Loucy (cell line): ENCODE data around the gene RNF113B.

Source experiments
- H2AFZ ChIP-seq: fragments of 200-600 bp; sonication (generic); 2 replicates; pipeline ENCODE4 v1.6.0; 2016; ENCODE audit warnings: antibody characterized with exemption, mild to moderate bottlenecking, low read length, moderate library complexity
- H3F3A ChIP-seq: fragments of 200-600 bp; 2 replicates; pipeline ENCODE4 v1.6.0; 2016; ENCODE audit warnings: antibody characterized with exemption, low read depth, mild to moderate bottlenecking
- H3K27me3 ChIP-seq: fragments of 200-600 bp; sonication (generic); 2 replicates; pipeline ENCODE4 v1.6.1; 2014; ENCODE audit warnings: low read length, mild to moderate bottlenecking; ENCODE audit not compliant: insufficient read depth, poor library complexity, severe bottlenecking
- H3K36me3 ChIP-seq: fragments of 200-600 bp; sonication (generic); 2 replicates; pipeline ENCODE4 v1.6.1; 2016; ENCODE audit warnings: low read length; ENCODE audit not compliant: insufficient read depth
- H3K4me1 ChIP-seq: fragments of 200-600 bp; sonication (generic); 2 replicates; pipeline ENCODE4 v1.5.1; 2014; ENCODE audit warnings: low read length, mild to moderate bottlenecking; ENCODE audit not compliant: insufficient read depth, poor library complexity, severe bottlenecking
- H3K4me2 ChIP-seq: fragments of 200-600 bp; sonication (generic); 2 replicates; pipeline ENCODE4 v1.6.0; 2014; ENCODE audit warnings: antibody characterized with exemption, low read length, low read depth, mild to moderate bottlenecking; ENCODE audit not compliant: poor library complexity, severe bottlenecking
- H3K4me3 ChIP-seq: fragments of 200-600 bp; sonication (generic); 2 replicates; pipeline ENCODE4 v1.5.1; 2014; ENCODE audit warnings: low read length, mild to moderate bottlenecking, mixed read lengths; ENCODE audit not compliant: poor library complexity, severe bottlenecking
- H3K79me2 ChIP-seq: fragments of 200-600 bp; sonication (generic); 2 replicates; pipeline ENCODE4 v1.6.1; 2014; ENCODE audit warnings: low read length; ENCODE audit not compliant: insufficient read depth
- H3K9ac ChIP-seq: fragments of 200-600 bp; sonication (generic); 2 replicates; pipeline ENCODE4 v1.6.0; 2014; ENCODE audit warnings: mild to moderate bottlenecking, low read depth, low read length, moderate library complexity; ENCODE audit not compliant: poor library complexity, severe bottlenecking
- H3K9me2 ChIP-seq: fragments of 200-600 bp; sonication (generic); replicated peaks from 2 replicates; pipeline ENCODE4 v1.6.1; 2016; ENCODE audit warnings: low read depth, low read length, mixed read lengths
- H3K9me3 ChIP-seq: fragments of 200-600 bp; sonication (generic); 2 replicates; pipeline ENCODE4 v1.6.1; 2014; ENCODE audit warnings: mild to moderate bottlenecking, antibody characterized with exemption, low read length, low read depth; ENCODE audit not compliant: insufficient read depth
- H4K20me1 ChIP-seq: fragments of 200-600 bp; sonication (generic); 2 replicates; pipeline ENCODE4 v1.6.0; 2014; ENCODE audit warnings: antibody characterized with exemption, low read length, mild to moderate bottlenecking; ENCODE audit not compliant: insufficient read depth, poor library complexity, severe bottlenecking
- EZH2phosphoT487 ChIP-seq: fragments of 200-600 bp; IDR thresholded peaks from 2 replicates; pipeline ENCODE4 v1.6.1; 2018; ENCODE audit warnings: antibody characterized with exemption, mild to moderate bottlenecking, moderate library complexity, borderline replicate concordance
- TF ChIP-seq, protein P1 (sequence below): fragments of 200-600 bp; sonication (generic); conservative IDR thresholded peaks from 2 replicates; pipeline ENCODE4 v1.5.1; 2014; ENCODE audit warnings: mild to moderate bottlenecking, antibody characterized with exemption, low read length

The RNF113B gene

DNA sequence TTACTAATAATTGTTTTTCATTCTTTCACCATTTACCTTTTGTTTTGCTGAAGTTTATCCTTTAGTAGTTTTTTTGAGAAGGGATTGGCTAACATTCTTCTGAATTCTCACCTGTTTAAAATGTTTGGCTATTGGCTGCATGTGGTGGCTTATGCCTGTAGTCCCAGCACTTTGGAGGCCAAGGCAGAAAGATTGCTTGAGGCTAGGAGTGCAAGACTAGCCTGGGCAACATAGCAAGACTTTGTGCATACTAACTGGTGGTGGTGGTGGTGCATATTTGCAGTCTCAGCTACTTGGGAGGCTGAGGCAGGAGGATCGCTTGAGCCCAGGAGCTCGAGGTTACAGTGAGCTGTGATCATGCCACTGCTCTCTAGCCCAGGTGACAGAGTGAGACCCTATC is 27.5 kb upstream of the RNF113B start:
- Histone ChIP-seq H3K9me3 (peaks cover 2% of the 10 kb centered on the region; the same call in 1 of the 2 replicates), H3F3A (no peaks in the 10 kb centered on the region), H3K9ac (no peak overlapping the region), H3K4me1 (no peaks in the 10 kb centered on the region), H3K4me3 (no peak overlapping the region), H3K4me2 (no peak overlapping the region), H3K9me2 (no peaks in the 10 kb centered on the region), H2AFZ (no peak overlapping the region), H3K36me3 (no peaks in the 10 kb centered on the region), H4K20me1 (no peaks in the 10 kb centered on the region), H3K79me2 (no peaks in the 10 kb centered on the region), H3K27me3 (no peaks in the 10 kb centered on the region)
- no peak for TF ChIP-seq EZH2phosphoT487
- TF ChIP-seq, protein P1, sequence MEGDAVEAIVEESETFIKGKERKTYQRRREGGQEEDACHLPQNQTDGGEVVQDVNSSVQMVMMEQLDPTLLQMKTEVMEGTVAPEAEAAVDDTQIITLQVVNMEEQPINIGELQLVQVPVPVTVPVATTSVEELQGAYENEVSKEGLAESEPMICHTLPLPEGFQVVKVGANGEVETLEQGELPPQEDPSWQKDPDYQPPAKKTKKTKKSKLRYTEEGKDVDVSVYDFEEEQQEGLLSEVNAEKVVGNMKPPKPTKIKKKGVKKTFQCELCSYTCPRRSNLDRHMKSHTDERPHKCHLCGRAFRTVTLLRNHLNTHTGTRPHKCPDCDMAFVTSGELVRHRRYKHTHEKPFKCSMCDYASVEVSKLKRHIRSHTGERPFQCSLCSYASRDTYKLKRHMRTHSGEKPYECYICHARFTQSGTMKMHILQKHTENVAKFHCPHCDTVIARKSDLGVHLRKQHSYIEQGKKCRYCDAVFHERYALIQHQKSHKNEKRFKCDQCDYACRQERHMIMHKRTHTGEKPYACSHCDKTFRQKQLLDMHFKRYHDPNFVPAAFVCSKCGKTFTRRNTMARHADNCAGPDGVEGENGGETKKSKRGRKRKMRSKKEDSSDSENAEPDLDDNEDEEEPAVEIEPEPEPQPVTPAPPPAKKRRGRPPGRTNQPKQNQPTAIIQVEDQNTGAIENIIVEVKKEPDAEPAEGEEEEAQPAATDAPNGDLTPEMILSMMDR: no peak

DNA sequence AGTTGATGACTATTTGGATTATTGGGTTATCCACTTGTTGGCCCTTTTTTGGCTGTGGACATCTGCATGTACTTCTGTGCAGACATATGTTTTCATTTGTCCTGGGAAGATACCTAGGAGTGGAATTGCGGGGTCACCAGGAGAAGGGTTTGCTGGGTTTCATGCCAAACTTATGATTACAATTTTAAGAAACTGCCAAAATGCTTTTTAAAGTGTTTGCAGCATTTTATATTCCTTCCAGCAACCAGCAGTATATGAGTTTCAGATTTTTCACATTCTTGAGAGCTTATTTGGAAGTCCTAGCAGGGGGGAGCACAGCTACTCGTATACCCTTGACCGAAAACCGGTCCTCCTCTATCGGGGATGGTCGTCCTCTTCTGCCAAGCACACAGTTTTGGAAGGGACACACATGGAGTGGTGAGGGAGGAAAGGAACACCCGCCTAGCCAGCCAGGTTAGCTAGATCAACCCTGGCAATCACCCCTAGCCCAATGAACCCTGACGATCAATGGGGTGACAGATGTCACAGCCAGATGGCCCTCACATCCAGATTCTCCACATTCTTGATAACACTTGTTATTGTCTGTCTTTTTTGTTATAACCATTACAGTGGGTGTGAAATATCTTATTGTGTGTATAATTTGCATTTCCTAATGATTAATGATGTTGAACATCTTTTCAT is 26.7 kb upstream of the RNF113B start:
- no peaks in the 10 kb centered on the region for H3K36me3 ChIP-seq
- no peak overlapping the region for H2AFZ ChIP-seq
- H3K9me2 ChIP-seq: no peaks in the 10 kb centered on the region
- no peaks in the 10 kb centered on the region for H4K20me1 ChIP-seq
- no peaks in the 10 kb centered on the region for H3K27me3 ChIP-seq
- H3K9ac ChIP-seq: no peak overlapping the region
- TF ChIP-seq, protein P1: no peak
- no peak for TF ChIP-seq EZH2phosphoT487
- H3K79me2 ChIP-seq: no peaks in the 10 kb centered on the region
- H3F3A ChIP-seq: no peaks in the 10 kb centered on the region
- H3K9me3 ChIP-seq: peaks cover 6% of the 10 kb centered on the region; the same call in 1 of the 2 replicates
- no peaks in the 10 kb centered on the region for H3K4me1 ChIP-seq
- H3K4me2 ChIP-seq: no peak overlapping the region
- no peak overlapping the region for H3K4me3 ChIP-seq

DNA sequence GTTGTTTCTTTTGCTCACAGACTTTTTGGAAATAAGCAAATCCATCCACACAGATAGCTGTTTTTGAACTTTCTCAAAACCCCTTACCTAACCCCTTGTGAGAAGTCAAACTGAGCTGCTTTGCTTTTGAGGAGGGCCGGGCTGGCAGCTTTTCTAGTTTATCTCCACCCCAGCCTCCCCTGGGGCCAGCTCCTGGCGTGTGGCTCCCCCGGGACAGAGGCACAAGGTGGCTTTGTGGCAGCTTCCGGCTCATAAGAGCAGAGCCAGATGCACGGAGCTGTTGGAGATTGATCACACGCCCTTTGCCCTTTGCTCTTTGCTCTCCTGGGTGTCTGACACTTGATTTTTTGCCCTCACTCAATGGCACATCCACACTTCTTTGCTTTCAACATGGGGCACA is 24.9 kb upstream of the RNF113B start:
- Histone ChIP-seq H3K4me1 (no peaks in the 10 kb centered on the region), H2AFZ (no peak overlapping the region), H3K36me3 (no peaks in the 10 kb centered on the region), H3K27me3 (no peaks in the 10 kb centered on the region), H3K9me2 (no peaks in the 10 kb centered on the region), H3K9me3 (peaks cover 4% of the 10 kb centered on the region; the same call in 1 of the 2 replicates), H3K4me3 (no peak overlapping the region), H4K20me1 (no peaks in the 10 kb centered on the region), H3K9ac (no peak overlapping the region), H3K79me2 (no peaks in the 10 kb centered on the region), H3F3A (no peaks in the 10 kb centered on the region), H3K4me2 (no peak overlapping the region)
- TF ChIP-seq, protein P1: no peak
- TF ChIP-seq EZH2phosphoT487: no peak
